Frontal cortex (tissue), 4 donors: ENCODE results near the gene ADAM11. TPM values are rescaled to one million over a fixed set of nuclear protein-coding genes. Genes with fewer than 3 reads are reported as not detected.
A peak's percentile ranks its signal among the peaks of the same experiment; 100 is the strongest.

Experiments
- DNase-seq, 2 donors: peaks; one replicate each; pipeline ENCODE4 v3.0.0; 2012; ENCODE audit warnings: low spot score in 2 of 2
- FAIRE-seq: peaks from 2 replicates; lab custom pipeline; 2012; peaks lifted over from hg19 to GRCh38; lab: Jason Lieb, UNC
- total RNA-seq: library from RNA; depleted of rRNA; stranded (reverse); fragments of >200 nt; gene quantifications from one replicate; pipeline ENCODE4 v1.2.3, GENCODE V29; 2014
- donor health status: control.
- donor health status: control.
- donor health status: control.

The ADAM11 gene
- total RNA-seq, 1 donor from 2014 or later, result 14.7 TPM

- DNase-seq, result peak; percentile 87 to 95
- FAIRE-seq, result no peak
Observed at GRCh38 chr17:44774271-44775135, 15.7 kb downstream of the ADAM11 start.

- FAIRE-seq, result no peak
- peak; percentile 93 to 98 for DNase-seq
Observed at GRCh38 chr17:44775136-44775837, 16.5 kb downstream of the ADAM11 start.

- FAIRE-seq (no peak), DNase-seq (no peak)
Observed at GRCh38 chr17:44775838-44776621, 17.2 kb downstream of the ADAM11 start.

- no peak for FAIRE-seq
Observed at GRCh38 chr17:44776628-44777393, 18.0 kb downstream of the ADAM11 start.

GRCh38 chr17:44777394-44778348 lies 18.9 kb downstream of the ADAM11 start:
- DNase-seq (no peak), FAIRE-seq (no peak)

More at GRCh38 chr17:44776628-44777393, 18.0 kb downstream of the ADAM11 start:
- no peak for DNase-seq

GRCh38 chr17:44778656-44779210 lies 19.9 kb downstream of the ADAM11 start:
- DNase-seq (no peak), FAIRE-seq (no peak)

- DNase-seq (peak; percentile 77 to 89), FAIRE-seq (no peak)
Observed at GRCh38 chr17:44779211-44780025, 20.6 kb downstream of the ADAM11 start.

GRCh38 chr17:44780161-44780560 lies 21.4 kb downstream of the ADAM11 start:
- DNase-seq, result no peak
- no peak for FAIRE-seq

- FAIRE-seq (no peak), DNase-seq (no peak)
Observed at GRCh38 chr17:44780845-44781480, 22.2 kb downstream of the ADAM11 start.

- no peak for FAIRE-seq
- peak in 1 of 2 donors; percentile 10 for DNase-seq
Observed at GRCh38 chr17:44781551-44782325, 22.9 kb downstream of the ADAM11 start.

- no peak for FAIRE-seq
- no peak for DNase-seq
Observed at GRCh38 chr17:44782326-44782850, 23.6 kb downstream of the ADAM11 start.

- no peak for DNase-seq
- no peak for FAIRE-seq
Observed at GRCh38 chr17:44785921-44786320, 27.1 kb downstream of the ADAM11 start.

GRCh38 chr17:44786551-44787081 lies 27.8 kb downstream of the ADAM11 start:
- DNase-seq, result peak in 1 of 2 donors; percentile 8
- no peak for FAIRE-seq

- FAIRE-seq, result no peak
- no peak for DNase-seq
Observed at GRCh38 chr17:44787271-44787940, 28.6 kb downstream of the ADAM11 start.

GRCh38 chr17:44788139-44788538 lies 29.4 kb downstream of the ADAM11 start:
- DNase-seq, result no peak
- no peak for FAIRE-seq
